Transverse colon (tissue), 4 donors: ENCODE measurements around the gene C21orf91.

Experiments
- EP300 ChIP-seq: sonication (generic); formaldehyde crosslinking; IDR thresholded peaks from one replicate; pipeline ENCODE4 v1.6.1; 2017; ENCODE audit warnings: antibody characterized with exemption, low read depth
- POLR2A ChIP-seq: fragments of 450-650 bp; IDR thresholded peaks from one replicate; pipeline ENCODE4 v1.6.1; 2016; ENCODE audit warnings: antibody characterized with exemption, mild to moderate bottlenecking, moderate library complexity
- POLR2AphosphoS5 ChIP-seq, 3 donors: sonication (generic); formaldehyde crosslinking; IDR thresholded peaks; one replicate each; pipeline ENCODE4 v1.6.1; 2016; ENCODE audit warnings: antibody characterized with exemption in 3 of 3
- TF ChIP-seq, protein P1 (sequence below), 5 experiments: fragments of 200-600 bp in 3 of 5; fragments of 450-650 bp in 2 of 5; sonication (generic) in 3 of 5; IDR thresholded peaks; 1 replicate in 2 of 5; 2 replicates in 3 of 5; pipeline ENCODE4 v1.5.1; 2016 to 2017; ENCODE audit warnings: antibody characterized with exemption in 5 of 5, inconsistent platforms in 3 of 5, mild to moderate bottlenecking in 2 of 5, moderate library complexity in 1 of 5

DNA sequence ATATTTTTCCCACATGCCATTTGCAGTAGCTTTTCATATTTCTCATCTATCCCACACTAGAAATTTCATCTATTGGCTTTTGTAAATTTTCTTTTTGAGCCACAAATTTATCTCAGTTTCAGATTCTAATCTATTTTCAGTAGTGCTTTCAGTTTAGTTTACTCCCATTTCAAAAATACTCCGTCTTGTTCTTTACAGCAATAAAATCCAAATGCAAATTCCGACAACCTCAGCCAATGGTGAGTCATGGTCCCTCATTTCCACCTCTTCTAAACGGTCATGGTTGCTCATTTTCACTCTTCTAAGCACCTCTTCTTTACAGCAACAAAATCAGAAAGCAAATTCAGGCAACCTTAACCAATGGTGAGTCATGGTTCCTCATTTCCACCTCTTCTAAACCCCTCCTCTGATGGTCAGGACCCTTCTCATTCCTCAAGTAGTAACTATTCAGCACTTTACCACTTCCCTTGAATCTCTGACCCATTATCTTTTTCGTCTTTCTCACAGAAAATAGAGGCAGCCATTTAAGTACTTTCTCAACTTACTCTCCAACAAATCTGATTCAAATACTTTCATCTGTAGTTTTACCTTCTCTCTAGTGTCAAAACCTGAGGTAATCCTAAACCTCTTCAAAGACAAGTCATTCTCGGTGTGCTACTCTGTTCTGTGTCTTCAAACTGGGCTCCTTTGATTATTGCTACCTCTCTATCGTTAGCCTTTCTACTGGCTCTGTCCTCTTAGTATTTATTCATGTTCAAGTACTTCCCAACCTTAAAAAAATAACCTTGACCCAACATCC is 34.4 kb downstream of the C21orf91 start:
- TF ChIP-seq, protein P1, sequence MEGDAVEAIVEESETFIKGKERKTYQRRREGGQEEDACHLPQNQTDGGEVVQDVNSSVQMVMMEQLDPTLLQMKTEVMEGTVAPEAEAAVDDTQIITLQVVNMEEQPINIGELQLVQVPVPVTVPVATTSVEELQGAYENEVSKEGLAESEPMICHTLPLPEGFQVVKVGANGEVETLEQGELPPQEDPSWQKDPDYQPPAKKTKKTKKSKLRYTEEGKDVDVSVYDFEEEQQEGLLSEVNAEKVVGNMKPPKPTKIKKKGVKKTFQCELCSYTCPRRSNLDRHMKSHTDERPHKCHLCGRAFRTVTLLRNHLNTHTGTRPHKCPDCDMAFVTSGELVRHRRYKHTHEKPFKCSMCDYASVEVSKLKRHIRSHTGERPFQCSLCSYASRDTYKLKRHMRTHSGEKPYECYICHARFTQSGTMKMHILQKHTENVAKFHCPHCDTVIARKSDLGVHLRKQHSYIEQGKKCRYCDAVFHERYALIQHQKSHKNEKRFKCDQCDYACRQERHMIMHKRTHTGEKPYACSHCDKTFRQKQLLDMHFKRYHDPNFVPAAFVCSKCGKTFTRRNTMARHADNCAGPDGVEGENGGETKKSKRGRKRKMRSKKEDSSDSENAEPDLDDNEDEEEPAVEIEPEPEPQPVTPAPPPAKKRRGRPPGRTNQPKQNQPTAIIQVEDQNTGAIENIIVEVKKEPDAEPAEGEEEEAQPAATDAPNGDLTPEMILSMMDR (IDR thresholded peaks at IDR 0.05), result no peak
- no peak for TF ChIP-seq POLR2AphosphoS5 (IDR thresholded peaks at IDR 0.05)
- no peak for TF ChIP-seq POLR2A
- no peak for TF ChIP-seq EP300
